BJ (cell line): Measurements from ENCODE around the gene WDR73. TPM values are rescaled to one million over a fixed set of nuclear protein-coding genes. Genes with fewer than 3 reads are reported as not detected.
"Not testable (repeated sequence)": the region's sequence is repeated elsewhere in the genome, so short reads cannot be mapped to it uniquely, and the experiment has no call there.

Experiments
- CTCF ChIA-PET: fragments of 350-600 bp; formaldehyde crosslinking; extraction: SDS; loops from one replicate; lab custom pipeline; 2021; ENCODE audit warnings: antibody characterized with exemption, inconsistent platforms; lab: Yijun Ruan, JAX
- POLR2A ChIA-PET: fragments of 300-600 bp; sonication (Branson Sonifier 250); formaldehyde crosslinking; extraction: SDS; loops from one replicate; lab custom pipeline; 2021; ENCODE audit warnings: antibody characterized with exemption; lab: Charles Lee
- DNase-seq: peaks from one replicate; pipeline ENCODE4 v3.0.0-alpha.2; 2011; ENCODE audit warnings: low read depth
- H3K27me3 ChIP-seq: 2 replicates; pipeline ENCODE4 v1.6.0; 2011; ENCODE audit warnings: low read length; ENCODE audit not compliant: control insufficient read depth, insufficient read depth
- H3K36me3 ChIP-seq: 2 replicates; pipeline ENCODE4 v1.5.1; 2011; ENCODE audit warnings: low read length; ENCODE audit not compliant: control insufficient read depth, insufficient read depth
- H3K4me3 ChIP-seq: 2 replicates; pipeline ENCODE4 v1.5.1; 2011; ENCODE audit warnings: low read depth, mild to moderate bottlenecking, control low read depth, low read length
- polyA plus RNA-seq: library from polyadenylated mRNA; depleted of rRNA; stranded (reverse); fragments of >200 nt; gene quantifications from 2 replicates; pipeline ENCODE4 v1.2.3, GENCODE V29; 2011
- TF ChIP-seq, protein P1 (sequence below): IDR thresholded peaks from 2 replicates; pipeline ENCODE4 v1.5.1; 2011; ENCODE audit warnings: low read depth, mild to moderate bottlenecking, control low read depth, inconsistent platforms, low read length, moderate library complexity; ENCODE audit not compliant: insufficient read depth

Gene WDR73
- polyA plus RNA-seq, 1 experiment: 21.1 TPM

DNA sequence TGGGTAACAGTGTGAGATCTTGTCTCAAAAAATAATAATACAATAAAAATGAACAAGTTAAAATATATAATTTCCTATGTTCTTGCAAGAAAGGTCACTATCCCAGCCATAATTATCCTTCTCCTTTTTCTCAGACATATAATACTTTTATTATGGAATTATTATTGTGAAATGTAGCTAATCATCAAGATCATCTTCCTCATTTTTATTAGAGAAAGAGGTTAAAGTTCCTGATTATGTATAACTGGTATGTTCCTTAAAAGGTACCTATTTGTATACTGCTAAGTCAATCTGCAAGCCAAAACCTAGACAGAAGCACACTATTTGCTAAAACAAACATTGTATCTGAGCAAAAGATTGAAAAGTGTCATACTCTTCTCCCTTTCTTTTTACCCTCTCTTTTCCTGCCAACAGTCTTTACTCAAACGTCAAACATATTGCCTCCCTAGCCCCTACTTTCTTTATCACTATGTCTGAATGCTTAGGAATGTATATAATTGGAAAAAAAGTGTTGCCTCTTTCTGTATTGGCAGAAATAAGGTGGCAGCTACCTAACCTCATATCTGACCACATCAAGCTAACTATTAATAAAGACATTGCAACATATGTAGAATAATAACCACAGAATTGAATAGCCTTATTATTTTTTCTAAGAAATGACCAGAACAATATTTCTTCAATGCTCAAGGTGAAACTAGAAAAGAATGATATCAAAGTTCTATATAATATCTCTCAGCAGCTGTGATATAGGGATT lies 43.3 kb upstream of the WDR73 start:
- TF ChIP-seq, protein P1, sequence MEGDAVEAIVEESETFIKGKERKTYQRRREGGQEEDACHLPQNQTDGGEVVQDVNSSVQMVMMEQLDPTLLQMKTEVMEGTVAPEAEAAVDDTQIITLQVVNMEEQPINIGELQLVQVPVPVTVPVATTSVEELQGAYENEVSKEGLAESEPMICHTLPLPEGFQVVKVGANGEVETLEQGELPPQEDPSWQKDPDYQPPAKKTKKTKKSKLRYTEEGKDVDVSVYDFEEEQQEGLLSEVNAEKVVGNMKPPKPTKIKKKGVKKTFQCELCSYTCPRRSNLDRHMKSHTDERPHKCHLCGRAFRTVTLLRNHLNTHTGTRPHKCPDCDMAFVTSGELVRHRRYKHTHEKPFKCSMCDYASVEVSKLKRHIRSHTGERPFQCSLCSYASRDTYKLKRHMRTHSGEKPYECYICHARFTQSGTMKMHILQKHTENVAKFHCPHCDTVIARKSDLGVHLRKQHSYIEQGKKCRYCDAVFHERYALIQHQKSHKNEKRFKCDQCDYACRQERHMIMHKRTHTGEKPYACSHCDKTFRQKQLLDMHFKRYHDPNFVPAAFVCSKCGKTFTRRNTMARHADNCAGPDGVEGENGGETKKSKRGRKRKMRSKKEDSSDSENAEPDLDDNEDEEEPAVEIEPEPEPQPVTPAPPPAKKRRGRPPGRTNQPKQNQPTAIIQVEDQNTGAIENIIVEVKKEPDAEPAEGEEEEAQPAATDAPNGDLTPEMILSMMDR: no peak
- DNase-seq: no peak
- POLR2A ChIA-PET: no interaction called here
- CTCF ChIA-PET: interaction anchor here (0.6 to 1.6 kb wide), 3 partner anchors 21 to 231 kb away, joined by 3 read pairs; partner anchors contain the start of gene WDR73
- Histone ChIP-seq H3K36me3 (no peaks in the 10 kb centered on the region; the same call in 1 of the 2 replicates), H3K27me3 (no peaks in the 10 kb centered on the region), H3K4me3 (no peak overlapping the region)

- TF ChIP-seq, protein P1: no peak
- DNase-seq: no peak
- ChIA-PET POLR2A (no interaction called here), CTCF (interaction anchor here (0.6 to 1.6 kb wide), 2 partner anchors 21 to 231 kb away, joined by 3 read pairs; no protein-coding TSS in a partner anchor)
- no peaks in the 10 kb centered on the region for H3K27me3 ChIP-seq
- no peak overlapping the region for H3K4me3 ChIP-seq
- no peaks in the 10 kb centered on the region; the same call in 1 of the 2 replicates for H3K36me3 ChIP-seq
Observed at GRCh38 chr15:84696757-84697156, 42.7 kb upstream of the WDR73 start.

DNA sequence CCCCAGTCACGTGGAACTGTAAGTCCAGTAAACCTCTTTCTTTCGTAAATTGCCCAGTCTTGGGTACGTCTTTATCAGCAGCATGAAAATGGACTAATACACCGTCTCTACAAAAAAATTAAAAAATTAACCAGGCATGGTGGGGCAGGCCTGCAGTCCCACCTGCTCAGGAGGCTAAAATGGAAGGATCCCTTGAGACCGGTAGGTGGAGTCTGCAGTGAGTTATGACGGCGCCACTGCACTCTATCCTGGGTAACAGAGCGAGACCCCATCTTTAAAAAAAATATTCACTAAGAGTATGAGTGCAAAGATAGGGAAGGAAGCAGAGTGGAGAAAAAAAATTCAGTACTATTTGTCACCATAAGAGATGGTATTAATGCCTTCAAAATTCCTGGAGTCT lies 36.3 kb upstream of the WDR73 start:
- ChIA-PET CTCF (no interaction called here), POLR2A (no interaction called here)
- TF ChIP-seq, protein P1: no peak
- Histone ChIP-seq H3K4me3 (no peak overlapping the region), H3K36me3 (no peaks in the 10 kb centered on the region; the same call in none of the 2 replicates), H3K27me3 (no peaks in the 10 kb centered on the region)
- no peak for DNase-seq

- Histone ChIP-seq H3K4me3 (no peak overlapping the region), H3K36me3 (no peaks in the 10 kb centered on the region; the same call in none of the 2 replicates), H3K27me3 (no peaks in the 10 kb centered on the region)
- no peak for DNase-seq
- POLR2A ChIA-PET: no interaction called here
- TF ChIP-seq, protein P1: no peak
- CTCF ChIA-PET: no interaction called here
Observed at GRCh38 chr15:84689858-84690257, 35.8 kb upstream of the WDR73 start.

- POLR2A ChIA-PET, CTCF ChIA-PET, H3K4me3 ChIP-seq, H3K27me3 ChIP-seq, H3K36me3 ChIP-seq, DNase-seq: not testable (repeated sequence)
Observed at GRCh38 chr15:84686446-84686845, 32.4 kb upstream of the WDR73 start.
